Astrocyte (in vitro differentiated cells and primary cell): ENCODE results near the gene KCTD15.

ENCODE experiments used
- EZH2 ChIP-seq: IDR thresholded peaks from 2 replicates; pipeline ENCODE4 v1.6.1; 2012; ENCODE audit warnings: mild to moderate bottlenecking, low read length, inconsistent platforms; ENCODE audit not compliant: insufficient read depth
- TF ChIP-seq, protein P1 (sequence below): IDR thresholded peaks from 2 replicates; pipeline ENCODE4 v1.5.1; 2011; ENCODE audit warnings: low read depth, mild to moderate bottlenecking, inconsistent platforms, low read length, moderate library complexity; ENCODE audit not compliant: insufficient read depth

DNA sequence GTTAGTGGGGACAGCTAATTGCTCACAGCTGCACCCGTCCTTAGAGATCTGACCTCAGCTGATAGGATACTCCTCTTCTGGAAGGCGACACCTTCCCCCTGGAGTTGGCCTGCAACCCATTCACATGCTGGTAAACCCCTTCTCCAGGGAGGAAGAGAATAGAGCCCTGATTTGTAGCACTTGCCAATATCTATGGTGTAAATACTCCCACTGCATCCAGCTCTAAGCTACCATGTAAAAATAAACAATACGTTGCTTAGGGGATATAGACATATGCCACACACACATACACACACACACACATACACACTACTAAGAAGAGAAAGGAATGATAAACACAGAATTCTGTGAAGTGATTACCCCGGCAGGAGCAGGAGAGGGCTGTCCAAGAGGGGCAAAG lies 49.4 kb upstream of the KCTD15 start:
- TF ChIP-seq, protein P1, sequence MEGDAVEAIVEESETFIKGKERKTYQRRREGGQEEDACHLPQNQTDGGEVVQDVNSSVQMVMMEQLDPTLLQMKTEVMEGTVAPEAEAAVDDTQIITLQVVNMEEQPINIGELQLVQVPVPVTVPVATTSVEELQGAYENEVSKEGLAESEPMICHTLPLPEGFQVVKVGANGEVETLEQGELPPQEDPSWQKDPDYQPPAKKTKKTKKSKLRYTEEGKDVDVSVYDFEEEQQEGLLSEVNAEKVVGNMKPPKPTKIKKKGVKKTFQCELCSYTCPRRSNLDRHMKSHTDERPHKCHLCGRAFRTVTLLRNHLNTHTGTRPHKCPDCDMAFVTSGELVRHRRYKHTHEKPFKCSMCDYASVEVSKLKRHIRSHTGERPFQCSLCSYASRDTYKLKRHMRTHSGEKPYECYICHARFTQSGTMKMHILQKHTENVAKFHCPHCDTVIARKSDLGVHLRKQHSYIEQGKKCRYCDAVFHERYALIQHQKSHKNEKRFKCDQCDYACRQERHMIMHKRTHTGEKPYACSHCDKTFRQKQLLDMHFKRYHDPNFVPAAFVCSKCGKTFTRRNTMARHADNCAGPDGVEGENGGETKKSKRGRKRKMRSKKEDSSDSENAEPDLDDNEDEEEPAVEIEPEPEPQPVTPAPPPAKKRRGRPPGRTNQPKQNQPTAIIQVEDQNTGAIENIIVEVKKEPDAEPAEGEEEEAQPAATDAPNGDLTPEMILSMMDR = no peak
- TF ChIP-seq EZH2 = no peak
